Gastrocnemius medialis (tissue), 4 donors: Measurements from ENCODE around the gene KAT8.

Experiments used
- CTCF ChIP-seq, 5 experiments: fragments of 450-650 bp in 3 of 5; fragments of 200-600 bp in 2 of 5; sonication (generic) in 2 of 5; IDR thresholded peaks in 4 of 5; conservative IDR thresholded peaks in 1 of 5; 1 replicate in 4 of 5; 2 replicates in 1 of 5; pipeline ENCODE4 v1.5.1; 2016 to 2019; ENCODE audit warnings: antibody characterized with exemption in 5 of 5, mild to moderate bottlenecking in 3 of 5, moderate library complexity in 3 of 5
- POLR2A ChIP-seq, 2 donors: fragments of 450-650 bp; IDR thresholded peaks; one replicate each; pipeline ENCODE4 v1.6.1; 2017; ENCODE audit warnings: antibody characterized with exemption in 2 of 2, mild to moderate bottlenecking in 2 of 2, moderate library complexity in 2 of 2

DNA sequence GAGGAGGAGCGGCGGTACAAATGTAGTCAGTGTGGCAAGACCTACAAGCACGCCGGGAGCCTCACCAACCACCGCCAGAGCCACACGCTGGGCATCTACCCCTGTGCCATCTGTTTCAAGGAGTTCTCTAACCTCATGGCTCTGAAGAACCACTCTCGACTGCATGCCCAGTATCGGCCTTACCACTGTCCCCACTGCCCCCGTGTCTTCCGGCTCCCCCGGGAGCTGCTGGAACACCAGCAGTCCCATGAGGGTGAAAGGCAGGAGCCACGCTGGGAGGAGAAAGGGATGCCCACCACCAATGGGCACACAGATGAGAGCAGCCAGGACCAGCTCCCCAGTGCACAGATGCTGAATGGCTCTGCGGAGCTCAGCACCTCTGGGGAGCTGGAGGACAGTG is 40.4 kb upstream of the KAT8 start:
- TF ChIP-seq CTCF (IDR thresholded peaks at IDR 0.05 in 4 of 5, conservative IDR thresholded peaks at IDR 0.05 in 1 of 5) (no peak), POLR2A (IDR thresholded peaks at IDR 0.05) (no peak)
